ENCODE results near the gene MYO9B. TPM values are rescaled to one million over a fixed set of nuclear protein-coding genes. Genes with fewer than 3 reads are reported as not detected.

MYO9B gene
- total and polyA plus RNA-seq, 2 of the 13 experiments (the other 11 are each of a cell fraction or from before 2014, with no cell fraction given), result 18.0 to 18.3 TPM

- TF ChIP-seq ZNF281 (CRISPR knock-in tag; IDR thresholded peaks at IDR 0.05; ENCODE audit: borderline replicate concordance), result peak; percentile 76
- peak; percentile 64; the same call in 1 of the 2 replicates for TF ChIP-seq PHF21A (CRISPR knock-in tag; IDR thresholded peaks at IDR 0.05)
- no peak for TF ChIP-seq ZNF567 (CRISPR knock-in tag; IDR thresholded peaks at IDR 0.05; ENCODE audit: borderline replicate concordance)
- peak; percentile 30 for TF ChIP-seq KAT8 (CRISPR knock-in tag; IDR thresholded peaks at IDR 0.05)
- peak; percentile 11; the same call in 1 of the 2 replicates for TF ChIP-seq ZNF782 (CRISPR knock-in tag; IDR thresholded peaks at IDR 0.05; ENCODE audit: borderline replicate concordance)
- TF ChIP-seq NFAT5 (CRISPR knock-in tag; IDR thresholded peaks at IDR 0.05), result 0 out of 2 replicates have a peak, but pooled peaks have one; percentile 20
- TF ChIP-seq MXI1 (IDR thresholded peaks at IDR 0.05; ENCODE audit: borderline replicate concordance, low read depth, low read length), result 0 out of 3 replicates have a peak, but pooled peaks have one; percentile 50
- peak; percentile 42 for TF ChIP-seq GABPA (IDR thresholded peaks at IDR 0.05; ENCODE audit: low read depth, low read length)
- peak; percentile 65 for TF ChIP-seq GABPA (CRISPR knock-in tag; IDR thresholded peaks at IDR 0.05; ENCODE audit: low read depth)
- TF ChIP-seq HOXA5 (CRISPR knock-in tag; IDR thresholded peaks at IDR 0.05), result 0 out of 2 replicates have a peak, but pooled peaks have one; percentile 67
- TF ChIP-seq MIER3 (CRISPR knock-in tag; IDR thresholded peaks at IDR 0.05; ENCODE audit: borderline replicate concordance), result peak; percentile 68; the same call in 1 of the 2 replicates
- TF ChIP-seq ATF2 (CRISPR knock-in tag; IDR thresholded peaks at IDR 0.05), result peak; percentile 44; the same call in 1 of the 2 replicates
- TF ChIP-seq FOXK1 (CRISPR knock-in tag; IDR thresholded peaks at IDR 0.05; ENCODE audit: borderline replicate concordance, low read depth), result peak; percentile 77; the same call in 1 of the 2 replicates
- TF ChIP-seq ZBTB7B (CRISPR knock-in tag; IDR thresholded peaks at IDR 0.05), result peak; percentile 82; the same call in 1 of the 2 replicates
- TF ChIP-seq ZFY (CRISPR knock-in tag; IDR thresholded peaks at IDR 0.05), result peak; percentile 35; the same call in 1 of the 2 replicates
- 0 out of 2 replicates have a peak, but pooled peaks have one; percentile 44 for TF ChIP-seq HNF1B (CRISPR knock-in tag; IDR thresholded peaks at IDR 0.05)
- peak; percentile 30; the same call in 1 of the 2 replicates for TF ChIP-seq ZNF598 (CRISPR knock-in tag; IDR thresholded peaks at IDR 0.05; ENCODE audit: borderline replicate concordance)
- 0 out of 2 replicates have a peak, but pooled peaks have one; percentile 53 for TF ChIP-seq KDM6A (CRISPR knock-in tag; IDR thresholded peaks at IDR 0.05; ENCODE audit: low read depth)
Measured at GRCh38 chr19:17243830-17244617, 168.4 kb downstream of the MYO9B start (continued).
